ENCODE measurements around the gene ADAT3.
"Not testable (repeated sequence)": the region's sequence is repeated elsewhere in the genome, so short reads cannot be mapped to it uniquely, and the experiment has no call there.

Gene ADAT3

GRCh38 chr19:1884719-1885334, 20.4 kb upstream of the ADAT3 start:
- no peak for DNase-seq

GRCh38 chr19:1885398-1886119, 19.6 kb upstream of the ADAT3 start, which contains the start of gene ABHD17A:
Gene ABHD17A, minus strand, starts transcription at chr19:1885496. Its CDS starts 3,930 bp downstream, at chr19:1881566.
- peak; percentile 97 for DNase-seq

GRCh38 chr19:1886360-1886759, 18.8 kb upstream of the ADAT3 start:
- not testable (repeated sequence) for DNase-seq

GRCh38 chr19:1888385-1888784, 16.8 kb upstream of the ADAT3 start:
- no peak for DNase-seq

GRCh38 chr19:1889907-1890306, 15.3 kb upstream of the ADAT3 start:
- no peak for DNase-seq

GRCh38 chr19:1893791-1894190, 11.4 kb upstream of the ADAT3 start:
- DNase-seq = no peak

GRCh38 chr19:1896508-1896907, 8.7 kb upstream of the ADAT3 start:
- DNase-seq = no peak

- no peak for DNase-seq
Observed at GRCh38 chr19:1901940-1902404, 3.2 kb upstream of the ADAT3 start.

- DNase-seq = no peak
Observed at GRCh38 chr19:1902923-1903322, 2.3 kb upstream of the ADAT3 start.

- no peak for DNase-seq
Observed at GRCh38 chr19:1904860-1905109, 414 bp upstream of the ADAT3 start.

GRCh38 chr19:1905863-1906375, 720 bp downstream of the ADAT3 start:
- no peak for DNase-seq

- no peak for DNase-seq
Observed at GRCh38 chr19:1906985-1907562, 1.9 kb downstream of the ADAT3 start.

GRCh38 chr19:1907563-1908363, 2.6 kb downstream of the ADAT3 start:
- no peak for DNase-seq

- DNase-seq = no peak
Observed at GRCh38 chr19:1908364-1908678, 3.1 kb downstream of the ADAT3 start.

GRCh38 chr19:1909761-1910080, 4.5 kb downstream of the ADAT3 start:
- no peak for DNase-seq

GRCh38 chr19:1910177-1910576, 5.0 kb downstream of the ADAT3 start:
- no peak for DNase-seq

GRCh38 chr19:1911098-1911497, 5.9 kb downstream of the ADAT3 start:
- DNase-seq = no peak

- no peak for DNase-seq
Observed at GRCh38 chr19:1911995-1912394, 6.8 kb downstream of the ADAT3 start.

GRCh38 chr19:1912760-1913505, 7.7 kb downstream of the ADAT3 start:
- no peak for DNase-seq

GRCh38 chr19:1913781-1914577, 8.8 kb downstream of the ADAT3 start:
- DNase-seq = no peak

GRCh38 chr19:1914826-1915341, 9.7 kb downstream of the ADAT3 start:
- DNase-seq = no peak

GRCh38 chr19:1917146-1917545, 11.9 kb downstream of the ADAT3 start:
- no peak for DNase-seq
